Measurements from ENCODE around the gene FBXO42.
"Not testable (repeated sequence)": the region's sequence is repeated elsewhere in the genome, so short reads cannot be mapped to it uniquely, and the experiment has no call there.

GRCh38 chr1:16222716-16223115 lies 129.6 kb downstream of the FBXO42 start:
- not testable (repeated sequence) for TF ChIP-seq CTCF, POLR2A (IDR thresholded peaks at IDR 0.05)
